H1 (cell line): ENCODE measurements around the gene HES7. TPM values are rescaled to one million over a fixed set of nuclear protein-coding genes. Genes with fewer than 3 reads are reported as not detected.

Experiments
- CTCF ChIA-PET: fragments of 300-600 bp; sonication (Branson Sonifier 250); formaldehyde crosslinking; loops from one replicate; lab custom pipeline; 2021; ENCODE audit not compliant: partially characterized antibody; lab: Charles Lee
- POLR2A ChIA-PET: fragments of 300-600 bp; sonication (Branson Sonifier 250); formaldehyde crosslinking; loops from one replicate; lab custom pipeline; 2021; ENCODE audit warnings: inconsistent platforms; ENCODE audit not compliant: partially characterized antibody; lab: Charles Lee
- DNase-seq, 2 experiments: peaks; one replicate each; pipeline versions ENCODE4 v3.0.0 to v3.0.0-alpha.2; 2010 to 2022; ENCODE audit warnings: low spot score in 2 of 2, low read depth in 1 of 2, mixed read lengths in 1 of 2
- FAIRE-seq: peaks from 2 replicates; lab custom pipeline; 2011; peaks lifted over from hg19 to GRCh38; lab: Jason Lieb, UNC
- H2AFZ ChIP-seq: 2 replicates; pipeline ENCODE4 v1.8.1; 2012; ENCODE audit warnings: low read length, inconsistent platforms
- H2AK5ac ChIP-seq: 2 replicates; pipeline ENCODE4 v1.6.1; 2013; ENCODE audit warnings: low read depth, low read length
- H2BK120ac ChIP-seq: replicated peaks from 2 replicates; pipeline ENCODE3; 2013; ENCODE audit warnings: low read depth, low read length, inconsistent platforms
- H2BK12ac ChIP-seq: 2 replicates; pipeline ENCODE4 v1.6.1; 2013; ENCODE audit warnings: low read depth, low read length
- H2BK15ac ChIP-seq: 2 replicates; pipeline ENCODE4 v1.6.1; 2013; ENCODE audit warnings: low read length
- H2BK20ac ChIP-seq: 2 replicates; pipeline ENCODE4 v1.6.1; 2013; ENCODE audit warnings: low read length
- H2BK5ac ChIP-seq: 2 replicates; pipeline ENCODE4 v1.6.1; 2013; ENCODE audit warnings: low read depth, low read length
- H3K14ac ChIP-seq: 2 replicates; pipeline ENCODE4 v1.6.1; 2013; ENCODE audit warnings: inconsistent platforms; ENCODE audit not compliant: insufficient read length
- H3K18ac ChIP-seq: 2 replicates; pipeline ENCODE4 v1.6.1; 2013; ENCODE audit warnings: low read length; ENCODE audit errors: extremely low read depth
- H3K23ac ChIP-seq: 2 replicates; pipeline ENCODE4 v1.6.1; 2013; ENCODE audit warnings: inconsistent platforms; ENCODE audit not compliant: insufficient read length
- H3K23me2 ChIP-seq: 2 replicates; pipeline ENCODE4 v1.6.1; 2013; ENCODE audit warnings: low read depth, low read length
- H3K27ac ChIP-seq: 2 replicates; pipeline ENCODE4 v1.6.1; 2011; ENCODE audit warnings: low read depth, low read length, inconsistent platforms
- H3K27me3 ChIP-seq, 4 experiments: replicated peaks in 1 of 4; 1 replicate in 1 of 4; 2 replicates in 3 of 4; pipeline versions ENCODE4 v1.6.1 to v1.8.1; 2011 to 2013; ENCODE audit warnings: low read length in 3 of 4, mild to moderate bottlenecking in 3 of 4, inconsistent platforms in 2 of 4, mixed read lengths in 2 of 4, moderate library complexity in 1 of 4; ENCODE audit not compliant: control insufficient read depth in 3 of 4, insufficient read depth in 3 of 4; ENCODE audit errors: extremely low read depth in 1 of 4
- H3K36me3 ChIP-seq, 4 experiments: 2 replicates each; pipeline versions ENCODE4 v1.6.1 to v1.8.1; 2011 to 2013; ENCODE audit warnings: mild to moderate bottlenecking in 4 of 4, low read length in 3 of 4, moderate library complexity in 2 of 4, control low read depth in 1 of 4, inconsistent platforms in 1 of 4; ENCODE audit not compliant: insufficient read depth in 4 of 4, control insufficient read depth in 2 of 4
- H3K4ac ChIP-seq: replicated peaks from 2 replicates; pipeline ENCODE3; 2013; ENCODE audit warnings: low read length, low read depth, mixed read lengths, inconsistent platforms; ENCODE audit not compliant: insufficient read length
- H3K4me1 ChIP-seq, 4 experiments: replicated peaks in 1 of 4; 1 replicate in 1 of 4; 2 replicates in 3 of 4; pipeline versions ENCODE4 v1.6.1 to v1.8.1; 2011 to 2013; ENCODE audit warnings: low read length in 3 of 4, inconsistent platforms in 2 of 4, mixed read lengths in 1 of 4; ENCODE audit not compliant: insufficient read depth in 4 of 4, control insufficient read depth in 3 of 4
- H3K4me2 ChIP-seq, 2 experiments: 2 replicates each; pipeline versions ENCODE4 v1.6.1 to v1.8.1; 2011 to 2013; ENCODE audit warnings: low read depth in 2 of 2, low read length in 2 of 2, control low read depth in 1 of 2, inconsistent platforms in 1 of 2, mild to moderate bottlenecking in 1 of 2; ENCODE audit not compliant: insufficient read depth in 1 of 2
- H3K4me3 ChIP-seq, 4 experiments: fragments of 200-600, 300-600 bp in 1 of 4; sonication (generic), shearing (Covaris generic), sonication (Bioruptor Twin) in 1 of 4; 2 replicates each; pipeline versions ENCODE4 v1.5.1 to v1.8.1; 2011 to 2016; ENCODE audit warnings: low read length in 4 of 4, low read depth in 3 of 4, control low read depth in 2 of 4, inconsistent platforms in 2 of 4, mild to moderate bottlenecking in 2 of 4, mixed read lengths in 1 of 4, moderate library complexity in 1 of 4; ENCODE audit not compliant: insufficient read depth in 2 of 4; ENCODE audit errors: extremely low read depth in 1 of 4
- H3K56ac ChIP-seq: replicated peaks from 2 replicates; pipeline ENCODE3; 2013; ENCODE audit warnings: low read depth, mild to moderate bottlenecking, mixed read lengths, low read length, inconsistent platforms; ENCODE audit not compliant: insufficient read length
- H3K79me1 ChIP-seq: 2 replicates; pipeline ENCODE4 v1.6.1; 2013; ENCODE audit warnings: low read depth, low read length, control low read depth
- H3K79me2 ChIP-seq, 2 experiments: 2 replicates each; pipeline versions ENCODE4 v1.6.1 to v1.8.1; 2012 to 2013; ENCODE audit warnings: low read length in 2 of 2, mild to moderate bottlenecking in 2 of 2, inconsistent platforms in 1 of 2; ENCODE audit not compliant: insufficient read depth in 2 of 2, control insufficient read depth in 1 of 2
- H3K9ac ChIP-seq, 4 experiments: replicated peaks in 1 of 4; 1 replicate in 1 of 4; 2 replicates in 3 of 4; pipeline versions ENCODE4 v1.6.1 to v1.8.1; 2011 to 2013; ENCODE audit warnings: low read depth in 3 of 4, low read length in 3 of 4, control low read depth in 2 of 4, mild to moderate bottlenecking in 2 of 4, moderate library complexity in 2 of 4, inconsistent platforms in 1 of 4; ENCODE audit errors: extremely low read depth in 1 of 4
- H3K9me3 ChIP-seq, 2 experiments: 2 replicates each; pipeline versions ENCODE4 v1.6.1 to v1.8.1; 2012 to 2013; ENCODE audit warnings: mild to moderate bottlenecking in 2 of 2, moderate library complexity in 2 of 2, control low read depth in 1 of 2, inconsistent platforms in 1 of 2, low read depth in 1 of 2, low read length in 1 of 2, mixed read lengths in 1 of 2; ENCODE audit not compliant: insufficient read depth in 2 of 2
- H4K20me1 ChIP-seq, 2 experiments: replicated peaks in 1 of 2; 2 replicates each; pipeline versions ENCODE3 to v1.8.1; 2011 to 2013; ENCODE audit warnings: inconsistent platforms in 2 of 2, low read length in 2 of 2, mild to moderate bottlenecking in 1 of 2; ENCODE audit not compliant: insufficient read depth in 2 of 2, control insufficient read depth in 1 of 2
- H4K5ac ChIP-seq: 2 replicates; pipeline ENCODE4 v1.6.1; 2013; ENCODE audit warnings: low read length, low read depth, mixed read lengths, inconsistent platforms; ENCODE audit not compliant: insufficient read length
- H4K8ac ChIP-seq: 2 replicates; pipeline ENCODE4 v1.8.0; 2013; ENCODE audit warnings: mild to moderate bottlenecking, moderate library complexity, low read length, inconsistent platforms; ENCODE audit not compliant: insufficient read depth; ENCODE audit errors: extremely low read depth
- H4K91ac ChIP-seq: replicated peaks from 2 replicates; pipeline ENCODE3; 2013; ENCODE audit warnings: low read length, mixed read lengths, inconsistent platforms; ENCODE audit not compliant: insufficient read length
- CBX8 ChIP-seq: fragments of 300-800, 300-1000 bp; sonication (generic); IDR thresholded peaks from 2 replicates; pipeline ENCODE4 v1.7.1; 2016; ENCODE audit warnings: low read depth, low read length, borderline replicate concordance
- CEBPB ChIP-seq: IDR thresholded peaks from 2 replicates; pipeline ENCODE4 v1.6.1; 2012; ENCODE audit warnings: low read depth, low read length
- TAF7 ChIP-seq: optimal IDR thresholded peaks from 2 replicates; pipeline ENCODE3; 2011; ENCODE audit warnings: low read depth, mild to moderate bottlenecking, inconsistent platforms, low read length, moderate library complexity, borderline replicate concordance
- WGBS, 2 experiments: shearing (Covaris generic) in 1 of 2; methylation state at CpG; one replicate each; pipeline versions ENCODE4 v1.1.6 to v1.1.7; 2013 to 2015; ENCODE audit warnings: low lambda C conversion rate in 2 of 2, mixed read lengths in 2 of 2, inconsistent platforms in 1 of 2, low coverage in 1 of 2, missing lambda C conversion rate in 1 of 2; ENCODE audit not compliant: insufficient replicate concordance in 2 of 2, insufficient coverage in 1 of 2, insufficient read length in 1 of 2; ENCODE audit errors: extremely low coverage in 1 of 2, missing lambda C conversion rate in 1 of 2; 5-methylcytosine and 5-hydroxymethylcytosine counted together
- polyA plus RNA-seq, 7 experiments: library from polyadenylated mRNA; depleted of rRNA in 3 of 7; stranded (reverse) in 5 of 7; unstranded in 2 of 7; fragments of >200 nt in 5 of 7; fragments of 200-250 nt in 2 of 7; gene quantifications; 1 replicate in 5 of 7; 2 replicates in 1 of 7; 4 replicates in 1 of 7; pipeline versions ENCODE4 v1.2.1 to v1.2.3, GENCODE V29; 2011 to 2013; ENCODE audit warnings: missing spikeins in 2 of 7, mixed read lengths in 2 of 7
- total RNA-seq: library from RNA; stranded (reverse); fragmentation: NEBNext Ultra II Directional; extraction: Animal tissue kit (Norgen Biotek cat#: 25700); gene quantifications from 2 replicates; pipeline ENCODE4 v1.2.1, GENCODE V29; 2021

HES7 gene
- total and polyA plus RNA-seq, 2 of the 8 experiments (the other 6 are each of a cell fraction or from before 2014, with no cell fraction given) = 0.20 to 0.32 TPM

DNA sequence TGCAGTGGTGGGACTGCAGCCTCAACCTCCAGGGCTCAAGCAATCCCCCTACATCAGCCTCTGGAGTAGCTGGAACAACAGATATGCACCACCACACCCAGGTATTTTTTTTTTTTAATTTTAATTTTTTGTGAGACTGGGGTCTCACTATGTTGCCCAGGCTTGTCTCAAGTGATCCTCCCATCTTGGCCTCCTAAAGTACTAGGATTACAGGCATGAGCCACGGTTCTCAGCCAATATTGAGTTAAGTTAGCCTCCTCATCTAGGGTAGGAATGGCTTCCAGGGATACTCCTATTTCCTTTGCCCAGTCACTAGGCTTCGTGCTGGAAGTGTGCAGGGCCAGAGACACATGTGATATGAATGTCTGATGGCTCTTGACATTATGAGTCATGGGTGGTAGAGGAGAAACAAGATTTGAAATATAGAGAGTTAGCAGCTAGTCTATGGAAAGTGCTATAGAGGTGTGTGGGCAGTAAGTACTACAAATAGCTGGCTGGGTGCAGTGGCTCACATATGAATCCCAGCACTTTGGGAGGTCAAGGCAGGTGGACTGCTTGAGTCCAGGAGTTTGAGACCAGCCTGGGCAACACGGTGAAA lies 8.0 kb upstream of the HES7 start:
- no peaks in the 10 kb centered on the region for H3K79me2 ChIP-seq
- ChIA-PET CTCF (interaction anchor here (0.7 to 2.4 kb wide), 8 partner anchors 10 to 96 kb away, joined by 3 to 10 read pairs (median 6); no protein-coding TSS in a partner anchor), POLR2A (interaction anchor here (0.6 to 10.3 kb wide), 6 partner anchors 9 to 843 kb away, joined by 3 to 76 read pairs (median 18); partner anchors contain the start of gene HES7)
- H2BK20ac ChIP-seq = no peak overlapping the region
- H3K23me2 ChIP-seq = peaks cover 3% of the 10 kb centered on the region
- no peak overlapping the region for H3K9ac ChIP-seq
- H3K4me2 ChIP-seq = no peak overlapping the region
- H2BK12ac ChIP-seq = no peak overlapping the region
- no peak overlapping the region for H3K27ac ChIP-seq
- no peak overlapping the region for H2BK5ac ChIP-seq
- no peaks in the 10 kb centered on the region for H3K79me1 ChIP-seq
- DNase-seq (no peak), FAIRE-seq (no peak)
- H4K91ac ChIP-seq = no peak overlapping the region
- no peak overlapping the region for H2BK15ac ChIP-seq
- H4K8ac ChIP-seq = no peak overlapping the region
- H4K5ac ChIP-seq = no peak overlapping the region
- 0 out of 2 replicates have a peak overlapping the region, but pooled peaks have one; percentile 39 for H2AK5ac ChIP-seq
- no peak overlapping the region for H2BK120ac ChIP-seq
- H3K4me1 ChIP-seq = peaks cover 0 to 14% (median 8%) of the 10 kb centered on the region in 4 experiments; a peak in 6 of 7 replicates
- H3K56ac ChIP-seq = no peak overlapping the region
- no peak overlapping the region for H3K4ac ChIP-seq
- H3K27me3 ChIP-seq = peaks cover 0 to 17% (median 14%) of the 10 kb centered on the region in 4 experiments; a peak in 6 of 7 replicates
- WGBS, 2 experiments = 85% methylated on average over 3 of the region's 3 CpGs; no CpG with 5 or more reads in 1 of the 2 experiments
- H3K9me3 ChIP-seq = no peaks in the 10 kb centered on the region
- no peaks in the 10 kb centered on the region for H4K20me1 ChIP-seq
- H3K36me3 ChIP-seq = no peaks in the 10 kb centered on the region
- no peak overlapping the region for H3K18ac ChIP-seq
- H2AFZ ChIP-seq = no peak overlapping the region
- no peak overlapping the region for H3K4me3 ChIP-seq
- no peak overlapping the region for H3K14ac ChIP-seq
- no peak overlapping the region for H3K23ac ChIP-seq
- TF ChIP-seq TAF7 = no peak
- no peak for TF ChIP-seq CEBPB
- TF ChIP-seq CBX8 = no peak
